H1 (cell line): Measurements from ENCODE around the gene HOXC11. TPM values are rescaled to one million over a fixed set of nuclear protein-coding genes. Genes with fewer than 3 reads are reported as not detected.

Source experiments
- CTCF ChIA-PET: fragments of 300-600 bp; sonication (Branson Sonifier 250); formaldehyde crosslinking; loops from one replicate; lab custom pipeline; 2021; ENCODE audit not compliant: partially characterized antibody; lab: Charles Lee
- POLR2A ChIA-PET: fragments of 300-600 bp; sonication (Branson Sonifier 250); formaldehyde crosslinking; loops from one replicate; lab custom pipeline; 2021; ENCODE audit warnings: inconsistent platforms; ENCODE audit not compliant: partially characterized antibody; lab: Charles Lee
- DNase-seq, 2 experiments: peaks; one replicate each; pipeline versions ENCODE4 v3.0.0 to v3.0.0-alpha.2; 2010 to 2022; ENCODE audit warnings: low spot score in 2 of 2, low read depth in 1 of 2, mixed read lengths in 1 of 2
- FAIRE-seq: peaks from 2 replicates; lab custom pipeline; 2011; peaks lifted over from hg19 to GRCh38; lab: Jason Lieb, UNC
- H2AFZ ChIP-seq: 2 replicates; pipeline ENCODE4 v1.8.1; 2012; ENCODE audit warnings: low read length, inconsistent platforms
- H2AK5ac ChIP-seq: 2 replicates; pipeline ENCODE4 v1.6.1; 2013; ENCODE audit warnings: low read depth, low read length
- H2BK120ac ChIP-seq: replicated peaks from 2 replicates; pipeline ENCODE3; 2013; ENCODE audit warnings: low read depth, low read length, inconsistent platforms
- H2BK12ac ChIP-seq: 2 replicates; pipeline ENCODE4 v1.6.1; 2013; ENCODE audit warnings: low read depth, low read length
- H2BK15ac ChIP-seq: 2 replicates; pipeline ENCODE4 v1.6.1; 2013; ENCODE audit warnings: low read length
- H2BK20ac ChIP-seq: 2 replicates; pipeline ENCODE4 v1.6.1; 2013; ENCODE audit warnings: low read length
- H2BK5ac ChIP-seq: 2 replicates; pipeline ENCODE4 v1.6.1; 2013; ENCODE audit warnings: low read depth, low read length
- H3K14ac ChIP-seq: 2 replicates; pipeline ENCODE4 v1.6.1; 2013; ENCODE audit warnings: inconsistent platforms; ENCODE audit not compliant: insufficient read length
- H3K18ac ChIP-seq: 2 replicates; pipeline ENCODE4 v1.6.1; 2013; ENCODE audit warnings: low read length; ENCODE audit errors: extremely low read depth
- H3K23ac ChIP-seq: 2 replicates; pipeline ENCODE4 v1.6.1; 2013; ENCODE audit warnings: inconsistent platforms; ENCODE audit not compliant: insufficient read length
- H3K23me2 ChIP-seq: 2 replicates; pipeline ENCODE4 v1.6.1; 2013; ENCODE audit warnings: low read depth, low read length
- H3K27ac ChIP-seq: 2 replicates; pipeline ENCODE4 v1.6.1; 2011; ENCODE audit warnings: low read depth, low read length, inconsistent platforms
- H3K27me3 ChIP-seq, 4 experiments: replicated peaks in 1 of 4; 1 replicate in 1 of 4; 2 replicates in 3 of 4; pipeline versions ENCODE4 v1.6.1 to v1.8.1; 2011 to 2013; ENCODE audit warnings: low read length in 3 of 4, mild to moderate bottlenecking in 3 of 4, inconsistent platforms in 2 of 4, mixed read lengths in 2 of 4, moderate library complexity in 1 of 4; ENCODE audit not compliant: control insufficient read depth in 3 of 4, insufficient read depth in 3 of 4; ENCODE audit errors: extremely low read depth in 1 of 4
- H3K36me3 ChIP-seq, 4 experiments: 2 replicates each; pipeline versions ENCODE4 v1.6.1 to v1.8.1; 2011 to 2013; ENCODE audit warnings: mild to moderate bottlenecking in 4 of 4, low read length in 3 of 4, moderate library complexity in 2 of 4, control low read depth in 1 of 4, inconsistent platforms in 1 of 4; ENCODE audit not compliant: insufficient read depth in 4 of 4, control insufficient read depth in 2 of 4
- H3K4ac ChIP-seq: replicated peaks from 2 replicates; pipeline ENCODE3; 2013; ENCODE audit warnings: low read length, low read depth, mixed read lengths, inconsistent platforms; ENCODE audit not compliant: insufficient read length
- H3K4me1 ChIP-seq, 4 experiments: replicated peaks in 1 of 4; 1 replicate in 1 of 4; 2 replicates in 3 of 4; pipeline versions ENCODE4 v1.6.1 to v1.8.1; 2011 to 2013; ENCODE audit warnings: low read length in 3 of 4, inconsistent platforms in 2 of 4, mixed read lengths in 1 of 4; ENCODE audit not compliant: insufficient read depth in 4 of 4, control insufficient read depth in 3 of 4
- H3K4me2 ChIP-seq, 2 experiments: 2 replicates each; pipeline versions ENCODE4 v1.6.1 to v1.8.1; 2011 to 2013; ENCODE audit warnings: low read depth in 2 of 2, low read length in 2 of 2, control low read depth in 1 of 2, inconsistent platforms in 1 of 2, mild to moderate bottlenecking in 1 of 2; ENCODE audit not compliant: insufficient read depth in 1 of 2
- H3K4me3 ChIP-seq, 4 experiments: fragments of 200-600, 300-600 bp in 1 of 4; sonication (generic), shearing (Covaris generic), sonication (Bioruptor Twin) in 1 of 4; 2 replicates each; pipeline versions ENCODE4 v1.5.1 to v1.8.1; 2011 to 2016; ENCODE audit warnings: low read length in 4 of 4, low read depth in 3 of 4, control low read depth in 2 of 4, inconsistent platforms in 2 of 4, mild to moderate bottlenecking in 2 of 4, mixed read lengths in 1 of 4, moderate library complexity in 1 of 4; ENCODE audit not compliant: insufficient read depth in 2 of 4; ENCODE audit errors: extremely low read depth in 1 of 4
- H3K56ac ChIP-seq: replicated peaks from 2 replicates; pipeline ENCODE3; 2013; ENCODE audit warnings: low read depth, mild to moderate bottlenecking, mixed read lengths, low read length, inconsistent platforms; ENCODE audit not compliant: insufficient read length
- H3K79me1 ChIP-seq: 2 replicates; pipeline ENCODE4 v1.6.1; 2013; ENCODE audit warnings: low read depth, low read length, control low read depth
- H3K79me2 ChIP-seq, 2 experiments: 2 replicates each; pipeline versions ENCODE4 v1.6.1 to v1.8.1; 2012 to 2013; ENCODE audit warnings: low read length in 2 of 2, mild to moderate bottlenecking in 2 of 2, inconsistent platforms in 1 of 2; ENCODE audit not compliant: insufficient read depth in 2 of 2, control insufficient read depth in 1 of 2
- H3K9ac ChIP-seq, 4 experiments: replicated peaks in 1 of 4; 1 replicate in 1 of 4; 2 replicates in 3 of 4; pipeline versions ENCODE4 v1.6.1 to v1.8.1; 2011 to 2013; ENCODE audit warnings: low read depth in 3 of 4, low read length in 3 of 4, control low read depth in 2 of 4, mild to moderate bottlenecking in 2 of 4, moderate library complexity in 2 of 4, inconsistent platforms in 1 of 4; ENCODE audit errors: extremely low read depth in 1 of 4
- H3K9me3 ChIP-seq, 2 experiments: 2 replicates each; pipeline versions ENCODE4 v1.6.1 to v1.8.1; 2012 to 2013; ENCODE audit warnings: mild to moderate bottlenecking in 2 of 2, moderate library complexity in 2 of 2, control low read depth in 1 of 2, inconsistent platforms in 1 of 2, low read depth in 1 of 2, low read length in 1 of 2, mixed read lengths in 1 of 2; ENCODE audit not compliant: insufficient read depth in 2 of 2
- H4K20me1 ChIP-seq, 2 experiments: replicated peaks in 1 of 2; 2 replicates each; pipeline versions ENCODE3 to v1.8.1; 2011 to 2013; ENCODE audit warnings: inconsistent platforms in 2 of 2, low read length in 2 of 2, mild to moderate bottlenecking in 1 of 2; ENCODE audit not compliant: insufficient read depth in 2 of 2, control insufficient read depth in 1 of 2
- H4K5ac ChIP-seq: 2 replicates; pipeline ENCODE4 v1.6.1; 2013; ENCODE audit warnings: low read length, low read depth, mixed read lengths, inconsistent platforms; ENCODE audit not compliant: insufficient read length
- H4K8ac ChIP-seq: 2 replicates; pipeline ENCODE4 v1.8.0; 2013; ENCODE audit warnings: mild to moderate bottlenecking, moderate library complexity, low read length, inconsistent platforms; ENCODE audit not compliant: insufficient read depth; ENCODE audit errors: extremely low read depth
- H4K91ac ChIP-seq: replicated peaks from 2 replicates; pipeline ENCODE3; 2013; ENCODE audit warnings: low read length, mixed read lengths, inconsistent platforms; ENCODE audit not compliant: insufficient read length
- CTBP2 ChIP-seq: IDR thresholded peaks from 2 replicates; pipeline ENCODE4 v1.7.0; 2011; ENCODE audit warnings: borderline replicate concordance, mild to moderate bottlenecking, moderate library complexity, mixed read lengths, low read length; ENCODE audit not compliant: insufficient read depth, insufficient read length
- EZH2 ChIP-seq: fragments of 200-600 bp; sonication (generic); IDR thresholded peaks from 2 replicates; pipeline ENCODE4 v1.7.1; 2012; ENCODE audit warnings: low read depth, mild to moderate bottlenecking, moderate library complexity, low read length, inconsistent platforms; ENCODE audit not compliant: severe bottlenecking
- RNF2 ChIP-seq: fragments of 200-900, 300-1000 bp; sonication (generic); IDR thresholded peaks from 2 replicates; pipeline ENCODE4 v1.7.1; 2016; ENCODE audit warnings: borderline replicate concordance, low read depth, mild to moderate bottlenecking, antibody characterized with exemption, low read length; ENCODE audit not compliant: poor library complexity, severe bottlenecking; ENCODE audit errors: missing control alignments
- SIRT6 ChIP-seq: IDR thresholded peaks from one replicate; pipeline ENCODE4 v1.7.1; 2012; ENCODE audit warnings: low read length, inconsistent platforms
- SUZ12 ChIP-seq: fragments of 200-600 bp; sonication (generic); IDR thresholded peaks from 2 replicates; pipeline ENCODE4 v1.6.1; 2012; ENCODE audit warnings: mild to moderate bottlenecking, inconsistent platforms, low read length, moderate library complexity, mixed read lengths
- WGBS, 2 experiments: shearing (Covaris generic) in 1 of 2; methylation state at CpG; one replicate each; pipeline versions ENCODE4 v1.1.6 to v1.1.7; 2013 to 2015; ENCODE audit warnings: low lambda C conversion rate in 2 of 2, mixed read lengths in 2 of 2, inconsistent platforms in 1 of 2, low coverage in 1 of 2, missing lambda C conversion rate in 1 of 2; ENCODE audit not compliant: insufficient replicate concordance in 2 of 2, insufficient coverage in 1 of 2, insufficient read length in 1 of 2; ENCODE audit errors: extremely low coverage in 1 of 2, missing lambda C conversion rate in 1 of 2; 5-methylcytosine and 5-hydroxymethylcytosine counted together
- polyA plus RNA-seq, 7 experiments: library from polyadenylated mRNA; depleted of rRNA in 3 of 7; stranded (reverse) in 5 of 7; unstranded in 2 of 7; fragments of >200 nt in 5 of 7; fragments of 200-250 nt in 2 of 7; gene quantifications; 1 replicate in 5 of 7; 2 replicates in 1 of 7; 4 replicates in 1 of 7; pipeline versions ENCODE4 v1.2.1 to v1.2.3, GENCODE V29; 2011 to 2013; ENCODE audit warnings: missing spikeins in 2 of 7, mixed read lengths in 2 of 7
- total RNA-seq: library from RNA; stranded (reverse); fragmentation: NEBNext Ultra II Directional; extraction: Animal tissue kit (Norgen Biotek cat#: 25700); gene quantifications from 2 replicates; pipeline ENCODE4 v1.2.1, GENCODE V29; 2021

The HOXC11 gene
- total and polyA plus RNA-seq, 2 of the 8 experiments (the other 6 are each of a cell fraction or from before 2014, with no cell fraction given): not detected

GRCh38 chr12:53937596-53938325 is 35.2 kb upstream of the HOXC11 start:
- Histone ChIP-seq H2BK120ac (no peak overlapping the region), H3K4me1 (peaks cover 0 to 6% (median 5%) of the 10 kb centered on the region in 4 experiments; a peak in 4 of 7 replicates), H4K91ac (no peak overlapping the region), H3K27me3 (peaks cover 91 to 100% (median 98%) of the 10 kb centered on the region in 4 experiments), H2BK5ac (no peak overlapping the region), H4K5ac (no peak overlapping the region), H3K14ac (no peak overlapping the region), H3K79me1 (no peaks in the 10 kb centered on the region), H3K23ac (no peak overlapping the region), H3K18ac (no peak overlapping the region), H2AFZ (no peak overlapping the region), H3K27ac (no peak overlapping the region), H3K56ac (no peak overlapping the region), H2BK15ac (no peak overlapping the region), H3K36me3 (peaks cover 0 to 6% (median 0%) of the 10 kb centered on the region in 4 experiments; a peak in 1 of 8 replicates), H4K20me1 (peaks cover 12 to 29% of the 10 kb centered on the region in 2 experiments), H3K79me2 (no peaks in the 10 kb centered on the region), H3K9me3 (no peaks in the 10 kb centered on the region), H3K4ac (no peak overlapping the region), H2AK5ac (no peak overlapping the region), H3K4me3 (peak overlapping the region in 1 of 4 experiments; percentile 29; a peak in 3 of 8 replicates), H3K23me2 (no peaks in the 10 kb centered on the region; the same call in 1 of the 2 replicates), H2BK20ac (no peak overlapping the region), H2BK12ac (0 out of 2 replicates have a peak overlapping the region, but pooled peaks have one; percentile 14), H3K4me2 (peak overlapping the region; percentile 36 to 52; a peak in 3 of 4 replicates), H4K8ac (no peak overlapping the region), H3K9ac (no peak overlapping the region)
- TF ChIP-seq SUZ12 (peak; percentile 25; the same call in 1 of the 2 replicates), EZH2 (peak; percentile 54), CTBP2 (peak; percentile 21), RNF2 (peak; percentile 62), SIRT6 (no peak)
- WGBS, 2 experiments: 26% methylated on average over 23 of the region's 23 CpGs; no CpG with 5 or more reads in 1 of the 2 experiments
- DNase-seq (no peak), FAIRE-seq (no peak)
- ChIA-PET CTCF (interaction anchor here (0.6 to 1.9 kb wide), 4 partner anchors 8 to 265 kb away, joined by 3 to 5 read pairs (median 4); no protein-coding TSS in a partner anchor), POLR2A (interaction anchor here (0.7 to 3.0 kb wide), 5 partner anchors 11 to 279 kb away, joined by 3 to 12 read pairs (median 3); no protein-coding TSS in a partner anchor)
